HG03354 (cell line): ENCODE data around the gene DAPL1.
A peak's percentile ranks its signal among the peaks of the same experiment; 100 is the strongest.

Experiments
- ATAC-seq: cut with Tn5 transposase; IDR thresholded peaks from one replicate; pipeline ENCODE4 v1.9.1; 2021; ENCODE audit warnings: mild to moderate bottlenecking; ENCODE audit not compliant: unreplicated experiment, poor library complexity, severe bottlenecking

Gene DAPL1, protein sequence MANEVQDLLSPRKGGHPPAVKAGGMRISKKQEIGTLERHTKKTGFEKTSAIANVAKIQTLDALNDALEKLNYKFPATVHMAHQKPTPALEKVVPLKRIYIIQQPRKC

DNA sequence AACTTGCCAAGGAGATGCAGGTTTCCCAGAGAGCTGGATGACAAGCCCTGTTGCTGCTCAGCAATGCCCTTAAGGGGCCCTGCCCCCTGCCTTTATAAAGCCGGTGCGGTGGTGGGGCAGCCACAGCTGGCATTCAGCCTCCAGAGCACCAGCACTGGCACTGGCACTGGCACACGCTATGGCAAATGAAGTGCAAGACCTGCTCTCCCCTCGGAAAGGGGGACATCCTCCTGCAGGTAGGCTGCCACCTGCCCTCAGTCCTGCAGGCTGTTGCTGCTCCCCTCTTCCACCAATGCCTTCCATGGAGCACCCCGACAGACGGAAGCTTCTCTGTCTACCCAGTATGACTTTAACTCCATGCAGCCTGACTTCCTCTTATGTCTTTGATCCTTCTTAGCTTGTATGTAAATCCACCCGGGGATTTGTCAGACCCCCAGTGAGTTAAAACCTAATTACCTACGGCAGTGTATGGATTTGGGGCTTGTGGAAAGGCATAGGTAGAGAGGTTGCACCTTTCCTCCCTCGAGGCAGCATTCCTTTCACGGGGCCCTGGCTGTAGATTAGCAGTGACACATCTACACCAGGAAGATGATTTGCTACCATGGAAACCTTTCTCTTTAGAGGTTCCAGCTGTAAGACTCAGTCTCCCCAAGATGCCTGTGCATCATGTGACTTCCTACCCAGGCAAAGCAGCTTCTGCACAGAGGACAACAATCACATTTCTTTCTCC is at the start of gene DAPL1:
TSS of gene DAPL1 (plus strand) at position 123 of the 730 bp plus-strand sequence. CDS start at position 179, 56 bp downstream.
- no peak for ATAC-seq

DNA sequence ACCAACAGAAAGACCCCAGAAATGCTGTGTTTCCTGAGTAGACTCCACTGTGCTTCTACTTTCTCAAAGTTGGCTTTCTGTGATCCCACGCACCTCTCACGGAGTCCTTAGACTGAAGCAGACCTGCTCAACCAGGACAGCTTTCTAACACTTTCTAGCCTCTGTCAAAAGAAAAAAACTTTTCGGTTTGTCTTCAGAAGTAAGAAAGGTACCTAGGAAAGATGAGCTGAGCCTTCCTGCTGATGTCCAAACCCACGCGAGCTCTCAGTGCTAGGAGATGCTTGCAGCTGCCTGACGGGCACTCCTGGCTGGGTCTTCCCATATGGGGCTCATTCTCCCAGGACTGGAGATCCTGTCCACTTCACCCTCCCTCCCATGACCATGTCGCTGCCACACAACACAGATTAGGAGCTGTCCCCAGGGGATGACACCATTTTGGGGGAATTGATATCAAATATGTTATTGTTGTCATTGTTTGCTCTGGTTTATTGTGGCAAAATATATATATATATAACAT is 49.2 kb upstream of the DAPL1 start:
- ATAC-seq = no peak

DNA sequence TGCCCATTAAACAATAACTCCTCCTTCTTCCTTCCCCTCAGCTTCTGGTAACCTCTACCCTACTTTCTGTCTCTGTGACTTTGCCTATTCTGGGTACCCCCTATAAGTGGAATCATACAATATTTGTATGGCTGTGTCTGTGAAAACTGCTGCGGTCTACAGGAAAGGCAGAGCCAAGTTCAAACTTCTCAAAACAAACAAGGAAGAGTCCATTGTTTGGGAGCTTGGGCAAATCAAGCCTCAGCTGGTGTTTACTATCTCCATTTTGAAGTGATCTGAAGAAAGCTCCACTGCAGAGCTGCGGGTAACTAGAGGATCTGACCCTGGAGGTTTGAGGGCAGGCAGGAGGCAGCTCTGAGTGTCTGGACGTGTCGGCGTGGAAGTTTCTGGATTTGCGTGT is 48.6 kb upstream of the DAPL1 start:
- ATAC-seq = no peak

DNA sequence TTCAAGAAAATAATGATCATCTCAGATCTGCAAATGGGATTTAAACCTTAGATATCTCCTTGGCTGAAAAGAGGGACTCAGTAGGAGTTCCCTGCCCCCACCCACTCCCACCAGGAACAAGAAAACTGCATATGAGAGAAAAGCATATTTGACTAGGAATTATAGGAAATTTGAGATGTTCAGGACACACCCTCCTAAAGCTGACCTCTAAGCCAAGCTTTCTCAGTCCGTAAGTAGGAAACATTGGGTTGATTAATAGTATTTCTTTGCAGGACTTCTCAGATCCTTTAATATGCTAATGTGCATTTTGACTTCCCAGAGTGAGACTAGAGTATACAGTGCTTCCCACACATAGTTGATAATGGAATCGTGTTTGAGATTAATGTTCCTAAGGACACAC is 47.8 kb upstream of the DAPL1 start:
- ATAC-seq = no peak

DNA sequence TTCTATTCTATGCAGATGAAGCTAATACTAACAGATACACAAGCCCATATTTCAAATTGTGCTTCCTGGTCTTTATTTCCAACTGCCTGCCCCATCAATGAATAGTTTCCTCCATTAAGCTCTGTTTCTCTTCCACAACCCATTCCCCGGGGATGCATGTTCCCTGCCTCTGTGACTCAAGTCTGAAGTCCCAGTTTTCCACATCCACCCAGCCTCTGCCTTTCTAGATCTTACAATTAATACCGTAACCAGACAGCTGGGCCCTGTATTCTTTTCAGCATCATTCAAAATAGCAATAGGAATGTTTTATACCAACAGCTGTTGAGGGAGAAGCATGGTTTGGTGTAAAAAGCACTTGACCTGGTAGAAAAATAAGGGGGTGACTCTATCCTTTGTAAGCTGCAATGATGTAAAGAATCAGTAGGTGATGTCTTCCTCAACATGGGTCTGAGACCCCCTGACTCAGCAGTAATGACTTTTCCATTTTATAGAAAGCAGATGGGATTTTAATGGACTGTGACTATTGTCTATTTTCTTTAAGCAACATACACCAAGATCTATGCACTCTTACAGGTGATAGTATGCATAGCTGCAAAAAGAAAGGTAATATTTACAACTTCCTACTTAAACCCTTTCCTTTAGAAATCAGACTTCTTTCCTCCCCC is 46.1 kb upstream of the DAPL1 start:
- no peak for ATAC-seq

DNA sequence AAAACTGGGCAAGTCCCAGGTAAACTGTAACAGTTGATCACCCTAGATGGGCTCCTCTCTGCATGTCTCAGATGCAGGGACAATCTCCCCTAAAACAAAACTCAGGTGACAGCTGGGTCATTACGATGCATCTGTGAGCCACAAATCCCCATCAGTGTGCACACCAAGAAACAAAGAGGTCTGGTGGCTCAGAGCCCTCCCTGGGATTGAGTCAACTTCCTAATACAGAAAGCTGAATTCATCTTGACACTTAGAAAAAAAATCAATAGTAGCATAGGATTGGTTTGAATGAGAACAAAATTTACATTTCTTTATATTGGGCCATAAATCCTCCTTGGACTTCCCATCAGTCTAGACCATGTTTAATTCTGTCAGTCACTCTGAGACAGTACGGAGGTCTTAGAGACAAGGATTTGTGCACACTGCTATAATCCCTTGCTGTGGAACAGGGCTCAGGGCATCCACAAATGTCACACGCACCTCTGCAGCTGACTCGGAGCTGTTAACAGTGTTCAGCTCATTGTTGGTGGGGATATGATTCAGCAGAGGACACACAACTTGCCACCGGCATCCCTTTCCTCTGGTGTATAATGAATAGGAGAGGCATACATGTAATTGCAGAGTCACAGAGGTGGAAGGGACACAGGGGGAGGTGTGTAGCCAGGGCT is 44.5 kb upstream of the DAPL1 start:
- ATAC-seq = no peak

DNA sequence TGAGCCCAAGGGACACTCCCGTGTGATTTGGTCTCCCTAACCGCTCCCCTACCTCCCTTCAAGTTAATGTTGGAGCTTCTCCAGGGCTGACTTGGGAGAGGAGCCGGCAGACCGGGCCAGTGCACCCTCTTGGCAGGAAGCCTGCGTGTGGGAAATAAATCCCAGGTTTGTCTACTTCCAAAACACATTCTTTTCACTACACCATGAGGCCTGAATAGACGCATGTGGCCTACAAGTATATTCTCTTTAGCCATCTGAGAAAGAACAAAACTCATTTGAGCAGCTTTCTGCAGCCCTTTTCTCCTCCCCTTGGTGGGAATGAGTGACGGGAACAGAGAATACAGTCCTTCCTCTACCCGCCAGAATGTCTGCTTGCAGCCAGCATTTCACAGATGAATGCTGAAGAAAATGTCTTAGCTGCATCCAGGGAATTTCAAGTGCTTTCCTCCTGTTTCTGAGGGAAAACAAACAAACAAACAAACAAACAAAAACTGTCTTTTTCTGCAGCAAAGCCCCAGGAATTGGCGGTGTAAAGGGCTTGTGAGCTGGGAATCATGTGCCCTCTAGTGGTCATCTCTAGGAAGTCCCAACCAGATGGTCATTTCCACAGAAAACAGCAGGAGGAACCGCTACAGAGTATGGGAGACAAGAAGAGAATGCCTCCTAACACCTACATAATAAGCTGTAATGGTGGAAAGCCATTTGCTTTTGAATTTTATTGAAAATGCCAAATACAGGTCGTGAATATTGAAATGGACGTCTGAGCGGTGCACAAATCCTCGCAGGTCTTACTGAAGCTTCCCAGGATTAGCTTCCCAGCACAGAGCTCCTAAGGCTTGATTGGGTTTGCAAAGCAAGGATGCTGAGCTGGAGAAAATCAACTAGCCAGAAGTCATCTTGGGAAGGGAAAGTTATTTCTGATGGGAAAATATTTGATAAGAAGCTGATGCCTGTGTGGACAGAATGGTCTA is 41.2 kb upstream of the DAPL1 start:
- peak; percentile 88 for ATAC-seq

DNA sequence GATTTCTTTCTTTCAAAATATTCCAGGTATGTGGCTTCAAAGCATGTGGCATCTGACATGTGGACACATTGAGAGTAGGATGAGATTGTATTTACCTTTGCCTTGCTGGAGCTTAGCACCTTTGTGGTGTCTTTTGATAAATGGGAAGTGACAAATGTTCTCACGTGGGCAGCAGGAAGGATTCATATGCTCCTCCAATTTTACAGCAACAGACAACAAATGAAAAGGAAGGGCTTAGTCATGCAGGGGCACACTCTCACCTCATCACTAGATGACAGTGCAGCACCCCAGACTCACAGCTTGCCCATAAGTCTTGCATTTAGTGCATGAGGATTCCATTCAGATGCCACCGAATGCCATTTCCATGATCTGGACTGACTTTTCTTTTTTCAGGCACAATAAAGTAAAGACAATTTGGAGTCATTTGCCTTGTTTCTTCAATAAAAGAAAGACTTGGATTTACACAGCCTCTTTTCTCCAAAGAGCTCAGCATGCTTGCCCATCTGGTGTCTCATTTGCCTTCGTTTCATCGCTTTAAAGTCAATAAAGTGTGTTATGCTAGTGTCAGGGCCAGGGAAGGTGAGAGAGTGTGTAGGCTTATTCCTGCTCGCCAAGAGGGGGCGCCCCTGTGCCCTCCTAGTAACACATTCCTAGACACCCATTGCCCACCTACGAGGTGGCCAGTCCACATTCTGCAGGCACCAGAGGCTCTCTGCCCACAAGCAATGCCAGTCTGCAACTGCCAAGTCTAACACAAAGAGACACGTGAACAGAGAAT is 39.6 kb upstream of the DAPL1 start:
- ATAC-seq = no peak

DNA sequence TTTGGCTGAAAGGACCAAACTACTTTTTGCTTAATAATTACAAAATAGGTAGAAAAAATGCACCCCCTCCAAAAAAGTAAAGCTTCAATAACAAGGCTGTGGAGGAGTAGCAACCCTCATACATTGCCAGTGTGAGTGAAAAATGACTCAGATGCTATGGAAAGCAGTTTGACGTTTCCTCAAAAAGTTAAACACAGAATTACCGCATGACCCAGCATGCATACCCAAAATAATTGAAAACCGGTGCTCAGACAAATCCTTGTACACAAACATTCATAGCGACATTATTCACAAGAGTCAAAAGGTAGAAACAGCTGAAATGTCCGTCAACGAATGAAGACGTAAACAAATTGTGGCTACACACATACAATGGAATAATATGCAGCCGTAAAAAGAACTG is 38.8 kb upstream of the DAPL1 start:
- no peak for ATAC-seq

DNA sequence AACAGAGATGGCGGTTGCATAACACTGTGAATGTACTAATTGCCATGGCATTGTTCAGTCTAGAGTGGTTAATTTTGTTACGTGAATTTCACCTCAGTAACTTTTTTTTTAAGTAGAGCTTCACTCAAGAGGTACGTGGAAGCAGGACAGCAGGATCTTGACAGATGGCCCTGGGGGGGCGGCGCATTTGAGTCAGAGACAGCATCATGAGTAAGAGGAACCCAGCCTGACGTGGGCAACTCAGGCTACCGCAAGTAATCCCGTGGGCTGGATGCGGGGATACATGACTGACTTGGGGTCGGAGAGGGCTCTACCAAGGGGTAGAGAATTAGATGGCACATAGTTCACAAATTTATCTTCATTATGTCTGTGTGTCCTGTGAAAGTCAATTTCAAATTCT is 38.1 kb upstream of the DAPL1 start:
- no peak for ATAC-seq

DNA sequence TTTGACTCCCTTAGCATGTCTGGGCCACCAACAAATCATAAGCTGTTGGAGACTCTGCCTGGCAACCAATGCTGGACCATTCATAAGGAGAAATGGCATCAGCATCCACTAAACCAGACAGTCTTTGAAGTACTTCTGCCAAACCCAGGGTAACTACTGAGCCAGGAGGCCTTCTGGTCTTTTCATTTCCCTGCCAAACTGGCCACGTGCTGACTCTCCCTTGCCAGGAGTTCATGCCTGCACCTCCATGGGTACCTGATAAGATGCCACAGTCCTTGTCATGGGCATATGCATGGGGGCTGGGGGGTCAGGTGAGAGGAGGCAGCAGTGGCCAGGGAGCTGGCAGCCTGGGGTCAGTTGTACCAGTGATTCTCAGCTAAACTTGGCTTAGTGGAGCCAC is 34.2 kb upstream of the DAPL1 start:
- no peak for ATAC-seq

DNA sequence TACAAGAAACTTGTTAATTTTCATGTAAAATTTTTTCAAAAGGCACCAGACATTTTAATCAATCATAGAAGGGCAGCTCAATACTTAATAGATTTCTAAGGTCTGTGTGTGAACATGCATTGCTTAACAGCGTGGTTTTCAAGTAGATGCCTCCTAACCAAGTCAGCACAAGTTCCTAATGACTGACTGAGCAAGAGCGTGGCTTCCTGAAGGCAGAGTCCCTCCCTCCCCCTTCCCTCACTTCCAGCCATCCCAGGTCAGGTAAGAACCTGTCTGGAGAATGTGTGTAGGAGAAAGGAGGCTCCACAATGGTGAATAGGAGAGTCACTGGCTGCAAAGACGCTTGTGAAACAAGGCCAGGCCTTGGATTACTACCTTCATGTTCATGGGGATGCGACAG is 33.5 kb upstream of the DAPL1 start:
- no peak for ATAC-seq

DNA sequence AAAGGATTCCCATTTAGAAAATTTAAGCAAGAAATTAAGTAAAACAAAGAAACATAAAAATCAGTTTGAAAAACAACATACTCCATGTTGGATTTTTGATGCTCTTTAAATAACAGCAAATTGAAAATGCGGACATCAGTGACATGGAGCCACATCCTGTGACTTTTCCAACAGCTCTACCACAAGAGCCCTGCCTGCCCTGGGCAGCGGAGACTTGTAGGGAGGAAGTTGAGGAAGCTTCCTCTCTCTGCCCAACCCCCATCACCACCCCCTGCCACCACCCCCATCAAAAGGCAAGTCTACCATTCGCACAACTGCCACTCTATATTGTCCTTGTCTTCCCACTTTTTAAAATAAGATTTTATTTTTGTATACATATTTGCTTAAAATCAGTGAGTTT is 32.8 kb upstream of the DAPL1 start:
- ATAC-seq = no peak

DNA sequence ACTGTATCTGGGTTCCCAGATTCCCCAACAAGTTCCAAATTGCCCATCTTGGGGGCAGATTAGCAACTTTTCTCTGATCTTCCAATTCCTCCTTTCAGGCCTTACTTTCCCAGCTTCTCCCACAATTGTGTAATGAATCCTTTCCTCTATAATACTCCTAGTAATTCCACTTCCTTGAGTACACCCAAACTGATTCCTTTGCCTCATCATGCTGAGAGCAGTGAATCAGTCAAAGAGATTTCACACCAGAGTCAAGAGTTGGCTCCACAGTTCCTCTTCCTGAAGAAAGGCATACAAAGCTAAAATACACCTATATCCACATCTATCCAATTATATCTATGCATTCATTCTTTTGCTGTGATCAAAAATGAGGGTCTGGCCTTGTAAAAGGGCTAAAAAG is 28.6 kb upstream of the DAPL1 start:
- no peak for ATAC-seq

DNA sequence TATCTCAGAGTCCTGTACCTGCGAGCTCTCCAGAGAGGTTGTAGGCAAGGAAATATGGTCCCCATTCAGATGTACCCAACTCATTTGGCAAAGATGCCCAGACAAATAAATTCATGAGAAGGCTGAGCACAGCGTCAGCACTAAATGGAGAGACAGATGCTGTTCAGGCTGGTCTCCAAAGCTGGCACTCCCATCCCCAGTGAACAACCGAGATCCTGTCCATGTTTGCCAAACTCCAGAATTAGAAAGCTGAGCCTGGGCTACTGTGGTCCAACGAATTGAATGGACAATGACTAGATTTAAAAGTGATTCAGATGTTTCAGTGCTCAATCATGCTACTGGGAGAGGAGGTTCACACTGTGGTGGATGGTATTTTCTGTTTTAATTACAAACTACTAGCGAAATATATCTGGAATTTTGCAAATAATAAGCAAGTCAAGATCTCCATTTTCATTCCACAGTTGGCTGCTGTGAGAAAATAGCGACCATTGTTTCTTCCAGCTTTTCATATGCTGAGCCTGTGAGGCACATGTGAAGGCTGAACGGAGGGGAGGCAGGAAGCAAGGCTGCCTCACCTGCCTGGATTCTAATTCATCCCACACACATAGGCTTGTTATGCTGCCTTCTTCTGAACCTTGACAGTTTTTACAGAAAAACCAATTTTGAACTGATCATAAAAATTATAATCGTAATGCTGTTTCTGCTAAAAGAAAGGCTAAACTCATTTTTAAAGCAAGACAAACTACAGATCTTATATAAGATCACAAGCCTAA is 22.6 kb upstream of the DAPL1 start:
- no peak for ATAC-seq

DNA sequence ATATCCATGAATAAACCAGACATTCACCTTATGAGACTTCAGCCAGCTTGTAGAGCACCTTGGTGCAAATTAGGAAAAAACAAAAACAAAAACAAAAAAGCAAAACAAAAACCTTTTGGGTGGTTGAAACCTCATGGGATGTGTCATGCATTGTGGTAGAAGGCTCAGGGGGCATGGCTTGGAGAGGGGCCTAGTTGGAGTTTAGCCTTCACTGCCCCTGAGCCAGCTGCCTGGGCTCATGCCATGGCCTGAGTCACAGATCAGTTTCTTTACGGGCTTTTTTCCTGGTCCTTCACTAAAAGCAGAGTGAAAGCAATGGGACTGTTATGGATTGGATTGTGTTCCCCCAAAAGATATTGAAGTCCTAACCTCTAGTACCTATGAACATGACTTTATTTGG is 22.0 kb upstream of the DAPL1 start:
- ATAC-seq = no peak

DNA sequence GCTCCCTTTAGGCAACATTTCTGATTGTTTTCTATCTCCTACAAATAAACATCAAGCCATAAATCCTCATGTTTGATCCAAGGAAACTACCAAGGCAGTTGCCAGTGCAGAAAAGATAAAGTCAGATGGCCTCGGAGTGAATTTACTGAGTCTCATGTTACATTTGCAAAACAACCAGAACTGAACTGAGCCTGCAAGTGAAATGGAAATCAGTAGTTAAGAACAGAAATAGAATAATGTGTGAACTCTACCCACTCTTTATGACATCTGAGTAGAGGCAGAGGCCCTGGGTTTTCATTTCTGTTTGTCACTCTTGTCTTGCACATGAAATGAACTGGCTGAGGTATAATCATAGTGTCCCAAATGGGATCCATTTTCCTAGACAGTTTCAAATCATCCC is 20.4 kb upstream of the DAPL1 start:
- no peak for ATAC-seq
